Left hindlimb (tissue), 1 donor: ENCODE results near the gene CSK.
"Not testable (repeated sequence)": the region's sequence is repeated elsewhere in the genome, so short reads cannot be mapped to it uniquely, and the experiment has no call there.

Experiments used
- DNase-seq: peaks from one replicate; pipeline ENCODE4 v3.0.0-alpha.2; 2018

CSK gene

GRCh38 chr15:74773329-74773728 lies 8.6 kb upstream of the CSK start:
- DNase-seq, result no peak

GRCh38 chr15:74773731-74774252 lies 8.1 kb upstream of the CSK start:
- DNase-seq, result no peak

- no peak for DNase-seq
These were observed 6.7 kb upstream of the CSK start for GRCh38 chr15:74775132-74775562.

GRCh38 chr15:74775894-74776293 lies 6.0 kb upstream of the CSK start:
- no peak for DNase-seq

GRCh38 chr15:74776821-74777768 lies 4.8 kb upstream of the CSK start:
- DNase-seq, result peak; percentile 51

GRCh38 chr15:74777769-74778598 lies 3.9 kb upstream of the CSK start:
- DNase-seq, result no peak

GRCh38 chr15:74778599-74778970 lies 3.3 kb upstream of the CSK start:
- DNase-seq, result no peak

- DNase-seq, result no peak
These were observed 2.7 kb upstream of the CSK start for GRCh38 chr15:74779162-74779648.

- no peak for DNase-seq
These were observed 1.1 kb upstream of the CSK start for GRCh38 chr15:74780523-74781430.

- peak; percentile 50 for DNase-seq
These were observed 585 bp downstream of the CSK start for GRCh38 chr15:74782259-74783071.

- no peak for DNase-seq
These were observed 1.4 kb downstream of the CSK start for GRCh38 chr15:74783072-74783807.

GRCh38 chr15:74783808-74784175 lies 1.9 kb downstream of the CSK start:
- no peak for DNase-seq

GRCh38 chr15:74784426-74785193 lies 2.7 kb downstream of the CSK start:
- DNase-seq, result no peak

- DNase-seq, result no peak
These were observed 3.5 kb downstream of the CSK start for GRCh38 chr15:74785194-74786032.

- not testable (repeated sequence) for DNase-seq
These were observed 4.2 kb downstream of the CSK start for GRCh38 chr15:74786081-74786480.

- no peak for DNase-seq
These were observed 4.8 kb downstream of the CSK start for GRCh38 chr15:74786551-74787165.

GRCh38 chr15:74787251-74788041 lies 5.6 kb downstream of the CSK start:
- DNase-seq, result peak; percentile 75
